OCI-LY7 (cell line): ENCODE data around the gene FBXL14. TPM values are rescaled to one million over a fixed set of nuclear protein-coding genes. Genes with fewer than 3 reads are reported as not detected.

Experiments
- BruUV-seq: library from RNA; stranded (reverse); fragments of 400-500 nt; replicated peaks from 2 replicates; lab custom pipeline; 2021; lab: Mats Ljungman, UMichigan
- CTCF ChIA-PET: fragments of 300-600 bp; sonication (Branson Sonifier 250); formaldehyde crosslinking; loops from one replicate; lab custom pipeline; 2022; ENCODE audit warnings: antibody characterized with exemption; ENCODE audit not compliant: unreplicated experiment; lab: Charles Lee
- POLR2A ChIA-PET: fragments of 300-600 bp; sonication (Branson Sonifier 250); formaldehyde crosslinking; loops from one replicate; lab custom pipeline; 2022; ENCODE audit warnings: antibody characterized with exemption; lab: Charles Lee
- DNase-seq: peaks from one replicate; pipeline ENCODE4 v3.0.0-alpha.2; 2015; ENCODE audit warnings: low spot score
- H2AFZ ChIP-seq: fragments of 200-600 bp; sonication (generic), shearing (Covaris generic); 2 replicates; pipeline ENCODE4 v1.6.1; 2014; ENCODE audit warnings: mild to moderate bottlenecking, antibody characterized with exemption, low read length, moderate library complexity
- H3K27ac ChIP-seq: fragments of 200-600 bp; sonication (generic); 2 replicates; pipeline ENCODE4 v1.5.1; 2014; ENCODE audit warnings: mixed run types, low read depth, mild to moderate bottlenecking, moderate library complexity, low read length, inconsistent platforms; ENCODE audit not compliant: poor library complexity, severe bottlenecking
- H3K36me3 ChIP-seq: fragments of 200-600 bp; sonication (generic); 2 replicates; pipeline ENCODE4 v1.6.1; 2014; ENCODE audit warnings: mild to moderate bottlenecking, antibody characterized with exemption, low read length, moderate library complexity, mixed read lengths; ENCODE audit not compliant: insufficient read depth
- H3K4me1 ChIP-seq: fragments of 200-600 bp; sonication (generic); 2 replicates; pipeline ENCODE4 v1.5.1; 2014; ENCODE audit warnings: mild to moderate bottlenecking, low read length; ENCODE audit not compliant: insufficient read depth, poor library complexity, severe bottlenecking
- H3K4me2 ChIP-seq: fragments of 200-600 bp; sonication (generic); 2 replicates; pipeline ENCODE4 v1.6.1; 2014; ENCODE audit warnings: mild to moderate bottlenecking, low read length
- H3K4me3 ChIP-seq: fragments of 200-600 bp; sonication (generic); 2 replicates; pipeline ENCODE4 v1.5.1; 2014; ENCODE audit warnings: mild to moderate bottlenecking, low read depth, low read length; ENCODE audit not compliant: poor library complexity, severe bottlenecking
- H3K79me2 ChIP-seq: fragments of 200-600 bp; sonication (generic); 2 replicates; pipeline ENCODE4 v1.6.1; 2016; ENCODE audit warnings: low read depth, mild to moderate bottlenecking, low read length, moderate library complexity, mixed read lengths; ENCODE audit not compliant: insufficient read depth
- H3K9me2 ChIP-seq: fragments of 200-600 bp; sonication (generic); 2 replicates; pipeline ENCODE4 v1.6.1; 2016; ENCODE audit warnings: mild to moderate bottlenecking, low read length, mixed read lengths; ENCODE audit not compliant: insufficient read depth
- H3K9me3 ChIP-seq: fragments of 200-600 bp; sonication (generic); 2 replicates; pipeline ENCODE4 v1.6.1; 2014; ENCODE audit warnings: mild to moderate bottlenecking, mixed run types, low read length, mixed read lengths
- H4K20me1 ChIP-seq: fragments of 200-600 bp; sonication (generic); 2 replicates; pipeline ENCODE4 v1.6.1; 2014; ENCODE audit warnings: mild to moderate bottlenecking, antibody characterized with exemption, low read length, moderate library complexity, mixed read lengths; ENCODE audit not compliant: insufficient read depth
- EZH2phosphoT487 ChIP-seq: fragments of 200-600 bp; sonication (generic); IDR thresholded peaks from 2 replicates; pipeline ENCODE4 v1.6.1; 2018; ENCODE audit warnings: low read depth, borderline replicate concordance, mild to moderate bottlenecking, mixed run types, antibody characterized with exemption, low read length, moderate library complexity, mixed read lengths
- intact Hi-C: fragments of 100-400 bp; cut with micrococcal nuclease; formaldehyde crosslinking; loops from one replicate; pipeline ENCODE4 v1.10.0; 2022; ENCODE audit not compliant: unreplicated experiment
- total RNA-seq, 2 experiments: library from RNA; depleted of rRNA in 1 of 2; stranded (reverse); fragments of >200 nt in 1 of 2; shearing (Covaris generic) in 1 of 2; gene quantifications; 2 replicates each; pipeline ENCODE4 v1.2.3, GENCODE V29; 2014 to 2022
- TF ChIP-seq, protein P1 (sequence below): fragments of 200-600 bp; sonication (generic); conservative IDR thresholded peaks from 2 replicates; pipeline ENCODE4 v1.5.1; 2014; ENCODE audit warnings: mild to moderate bottlenecking, antibody characterized with exemption, low read length, moderate library complexity, mixed read lengths

The FBXL14 gene
- total RNA-seq, 2 experiments from 2014 or later, result 33.4 to 45.5 TPM

GRCh38 chr12:1542599-1542998, 51.8 kb downstream of the FBXL14 start:
- BruUV-seq, result no TSS peak

DNA sequence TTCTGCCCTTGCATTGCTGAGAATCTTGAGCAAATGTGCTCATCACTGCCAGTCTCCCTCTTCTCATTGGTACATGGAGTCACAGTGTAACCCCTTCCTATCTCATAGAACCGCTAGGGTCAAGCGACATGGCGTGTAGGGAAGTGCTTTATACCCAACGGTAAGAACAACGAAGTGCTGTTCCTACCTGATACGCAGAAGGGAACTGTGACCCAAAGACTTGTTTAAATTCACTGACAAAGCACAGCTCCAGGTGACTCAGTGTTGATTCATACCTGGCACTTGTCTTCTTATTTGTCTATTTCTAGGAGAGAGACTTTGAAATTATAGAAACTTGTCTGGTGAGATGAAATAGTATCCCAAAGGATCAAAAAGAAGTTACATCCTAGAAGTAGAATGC, 53.7 kb downstream of the FBXL14 start:
- ChIA-PET CTCF (no interaction called here), POLR2A (no interaction called here)
- H3K27ac ChIP-seq, result no peak overlapping the region
- no peak for DNase-seq
- no peak overlapping the region for H3K4me3 ChIP-seq
- BruUV-seq, result no TSS peak
- no peaks in the 10 kb centered on the region; the same call in 1 of the 2 replicates for H3K36me3 ChIP-seq
- H4K20me1 ChIP-seq, result no peaks in the 10 kb centered on the region
- H2AFZ ChIP-seq, result no peak overlapping the region
- intact Hi-C loops, result no loop called here
- H3K4me1 ChIP-seq, result peaks cover 33% of the 10 kb centered on the region
- no peak for TF ChIP-seq EZH2phosphoT487
- TF ChIP-seq, protein P1, sequence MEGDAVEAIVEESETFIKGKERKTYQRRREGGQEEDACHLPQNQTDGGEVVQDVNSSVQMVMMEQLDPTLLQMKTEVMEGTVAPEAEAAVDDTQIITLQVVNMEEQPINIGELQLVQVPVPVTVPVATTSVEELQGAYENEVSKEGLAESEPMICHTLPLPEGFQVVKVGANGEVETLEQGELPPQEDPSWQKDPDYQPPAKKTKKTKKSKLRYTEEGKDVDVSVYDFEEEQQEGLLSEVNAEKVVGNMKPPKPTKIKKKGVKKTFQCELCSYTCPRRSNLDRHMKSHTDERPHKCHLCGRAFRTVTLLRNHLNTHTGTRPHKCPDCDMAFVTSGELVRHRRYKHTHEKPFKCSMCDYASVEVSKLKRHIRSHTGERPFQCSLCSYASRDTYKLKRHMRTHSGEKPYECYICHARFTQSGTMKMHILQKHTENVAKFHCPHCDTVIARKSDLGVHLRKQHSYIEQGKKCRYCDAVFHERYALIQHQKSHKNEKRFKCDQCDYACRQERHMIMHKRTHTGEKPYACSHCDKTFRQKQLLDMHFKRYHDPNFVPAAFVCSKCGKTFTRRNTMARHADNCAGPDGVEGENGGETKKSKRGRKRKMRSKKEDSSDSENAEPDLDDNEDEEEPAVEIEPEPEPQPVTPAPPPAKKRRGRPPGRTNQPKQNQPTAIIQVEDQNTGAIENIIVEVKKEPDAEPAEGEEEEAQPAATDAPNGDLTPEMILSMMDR, result no peak
- H3K9me2 ChIP-seq, result no peaks in the 10 kb centered on the region
- H3K79me2 ChIP-seq, result no peaks in the 10 kb centered on the region
- no peaks in the 10 kb centered on the region for H3K9me3 ChIP-seq
- no peak overlapping the region for H3K4me2 ChIP-seq

More at GRCh38 chr12:1542599-1542998, 51.8 kb downstream of the FBXL14 start:
- Histone ChIP-seq H3K79me2 (no peaks in the 10 kb centered on the region), H3K4me1 (peaks cover 50% of the 10 kb centered on the region), H3K4me3 (no peak overlapping the region), H2AFZ (no peak overlapping the region), H3K9me3 (no peaks in the 10 kb centered on the region), H4K20me1 (no peaks in the 10 kb centered on the region), H3K36me3 (no peaks in the 10 kb centered on the region; the same call in 1 of the 2 replicates), H3K9me2 (no peaks in the 10 kb centered on the region), H3K4me2 (no peak overlapping the region), H3K27ac (no peak overlapping the region)
- ChIA-PET CTCF (no interaction called here), POLR2A (interaction anchor here (1.3 kb wide), 1 partner anchor 11 kb away, joined by 3 read pairs; no protein-coding TSS in a partner anchor)
- intact Hi-C loops, result no loop called here
- no peak for TF ChIP-seq EZH2phosphoT487
- TF ChIP-seq, protein P1, result no peak
- DNase-seq, result no peak

GRCh38 chr12:1539135-1539534, 55.2 kb downstream of the FBXL14 start:
- CTCF ChIA-PET, result no interaction called here

More at GRCh38 chr12:1539135-1539534, 55.2 kb downstream of the FBXL14 start:
- intact Hi-C loops, result no loop called here
- no peak overlapping the region for H2AFZ ChIP-seq
- H3K9me2 ChIP-seq, result no peaks in the 10 kb centered on the region
- no peaks in the 10 kb centered on the region for H4K20me1 ChIP-seq
- no peaks in the 10 kb centered on the region; the same call in 1 of the 2 replicates for H3K36me3 ChIP-seq
- no peak for DNase-seq
- POLR2A ChIA-PET, result no interaction called here
- peaks cover 35% of the 10 kb centered on the region for H3K4me1 ChIP-seq
- no peaks in the 10 kb centered on the region for H3K9me3 ChIP-seq
- H3K79me2 ChIP-seq, result no peaks in the 10 kb centered on the region
- BruUV-seq, result no TSS peak
- TF ChIP-seq EZH2phosphoT487, result no peak
- TF ChIP-seq, protein P1, result no peak
- no peak overlapping the region for H3K27ac ChIP-seq
- H3K4me3 ChIP-seq, result no peak overlapping the region
- no peak overlapping the region for H3K4me2 ChIP-seq
